SH-SY5Y (cell line): ENCODE measurements around the gene UBE2J2.

ENCODE experiments used
- GATA2 ChIP-seq: IDR thresholded peaks from 2 replicates; pipeline ENCODE4 v1.6.1; 2011; ENCODE audit warnings: mild to moderate bottlenecking, low read depth, low read length
- GATA3 ChIP-seq: IDR thresholded peaks from 2 replicates; pipeline ENCODE4 v1.6.1; 2011; ENCODE audit warnings: low read depth, mild to moderate bottlenecking, low read length, moderate library complexity

GRCh38 chr1:1237874-1238701 lies 35.6 kb downstream of the UBE2J2 start:
- TF ChIP-seq GATA3 (no peak), GATA2 (no peak)
